HG03108 (cell line): ENCODE data around the gene TIMM17A.
"Not testable (repeated sequence)": the region's sequence is repeated elsewhere in the genome, so short reads cannot be mapped to it uniquely, and the experiment has no call there.

ENCODE experiments used
- ATAC-seq: cut with Tn5 transposase; IDR thresholded peaks from one replicate; pipeline ENCODE4 v1.9.1; 2021; ENCODE audit warnings: moderate library complexity; ENCODE audit not compliant: unreplicated experiment

TIMM17A gene

GRCh38 chr1:202014060-202014459 is 58.8 kb downstream of the TIMM17A start:
- ATAC-seq: no peak

- ATAC-seq: no peak
These were observed 59.8 kb downstream of the TIMM17A start for GRCh38 chr1:202014915-202015661.

- no peak for ATAC-seq
These were observed 60.3 kb downstream of the TIMM17A start for GRCh38 chr1:202015662-202015937.

DNA sequence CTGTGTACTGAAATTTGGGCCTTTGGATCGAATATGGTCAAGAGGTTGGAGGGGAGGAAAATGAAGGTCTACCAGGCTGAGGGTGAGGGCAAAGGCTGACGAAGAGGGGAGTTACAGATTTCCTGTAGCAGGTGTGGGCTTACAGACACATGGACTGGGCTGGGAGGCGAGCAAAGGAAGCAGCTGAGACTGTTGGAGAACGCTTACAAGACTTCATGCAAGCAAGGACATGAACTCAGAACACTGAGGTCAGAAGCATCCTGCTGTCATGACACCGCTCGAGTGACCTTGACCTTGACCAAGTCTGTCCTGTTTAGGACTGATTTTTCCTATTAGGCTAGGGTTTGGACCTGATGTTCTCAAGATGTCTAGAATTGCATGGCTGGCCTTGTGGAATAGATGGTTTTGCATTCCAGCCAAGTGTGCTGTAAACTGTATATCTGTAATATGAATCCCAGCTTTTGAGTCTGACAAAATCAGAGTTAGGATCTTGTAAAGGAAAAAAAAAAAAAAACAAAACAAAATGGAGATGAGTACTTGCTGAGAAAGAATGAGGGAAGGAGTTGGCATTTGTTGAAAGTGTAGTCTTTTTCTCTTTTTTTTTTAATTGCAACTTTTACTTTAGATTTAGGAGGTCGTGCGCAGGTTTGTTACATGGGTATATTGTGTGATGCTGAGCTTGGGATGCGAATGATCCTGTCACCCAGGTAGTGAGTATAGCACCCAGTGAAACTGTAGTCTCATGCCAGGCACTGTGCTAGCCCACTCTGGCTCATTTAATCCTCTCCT is 60.9 kb downstream of the TIMM17A start:
- no peak for ATAC-seq

- no peak for ATAC-seq
These were observed 61.8 kb downstream of the TIMM17A start for GRCh38 chr1:202016811-202017748.

- no peak for ATAC-seq
These were observed 62.6 kb downstream of the TIMM17A start for GRCh38 chr1:202017749-202018467.

DNA sequence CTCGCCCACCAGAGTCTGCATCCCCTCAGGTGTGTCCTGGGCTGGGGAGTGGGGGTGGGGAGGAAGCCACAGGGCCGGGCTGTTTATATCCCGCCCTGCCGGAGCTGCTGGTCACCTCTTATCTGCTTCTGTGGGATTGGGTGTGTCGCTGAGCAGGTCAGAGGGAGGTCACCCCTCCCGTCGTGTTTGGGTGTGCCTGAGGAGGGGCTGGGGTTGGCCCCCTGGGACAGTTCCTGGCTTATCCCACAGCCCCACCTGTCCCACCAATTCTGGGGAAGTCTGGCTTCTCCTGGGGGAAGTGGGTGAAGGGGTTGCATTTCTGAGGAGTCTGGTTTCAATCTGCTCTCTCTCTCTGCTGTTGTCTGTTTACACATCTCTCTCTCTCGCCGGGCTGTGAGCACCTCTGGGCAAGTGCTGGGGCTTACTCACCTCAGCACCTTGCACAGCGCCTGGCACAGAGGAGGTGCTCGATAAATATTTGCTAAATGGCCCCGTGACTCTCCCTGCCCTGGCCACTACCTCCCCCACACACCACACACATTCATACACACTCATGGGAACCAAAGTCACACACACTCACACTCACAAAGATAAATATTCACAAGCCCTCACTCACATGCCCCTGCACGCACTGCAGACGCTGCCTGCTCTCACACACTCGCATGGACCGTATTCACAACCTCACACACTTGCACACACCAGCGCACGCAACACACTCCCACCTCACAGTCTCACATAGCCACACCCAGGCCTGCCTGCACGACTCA is 63.3 kb downstream of the TIMM17A start:
- ATAC-seq: no peak

- ATAC-seq: not testable (repeated sequence)
These were observed 63.9 kb downstream of the TIMM17A start for GRCh38 chr1:202019235-202019558.
